ENCODE measurements around the gene WWC1.

DNA sequence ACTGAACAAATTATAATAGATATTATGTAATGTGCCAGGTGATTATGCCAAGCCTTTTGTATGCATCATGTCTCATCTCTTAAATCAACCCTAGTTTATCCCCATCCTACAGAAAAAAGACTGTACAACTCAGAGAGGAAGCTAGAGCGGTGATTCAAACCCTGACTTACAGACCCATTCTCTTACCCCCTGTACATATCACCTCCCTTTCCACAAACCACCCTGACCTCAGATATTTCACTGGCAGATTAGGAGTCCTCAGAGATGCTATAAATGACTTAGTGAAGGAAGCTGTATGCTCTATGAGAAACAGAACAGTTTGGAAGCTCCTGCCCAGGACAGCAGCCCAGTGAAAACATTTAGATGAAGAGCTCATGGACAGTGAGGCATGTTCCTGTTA is 115.8 kb downstream of the WWC1 start:
- TF ChIP-seq, protein P1, sequence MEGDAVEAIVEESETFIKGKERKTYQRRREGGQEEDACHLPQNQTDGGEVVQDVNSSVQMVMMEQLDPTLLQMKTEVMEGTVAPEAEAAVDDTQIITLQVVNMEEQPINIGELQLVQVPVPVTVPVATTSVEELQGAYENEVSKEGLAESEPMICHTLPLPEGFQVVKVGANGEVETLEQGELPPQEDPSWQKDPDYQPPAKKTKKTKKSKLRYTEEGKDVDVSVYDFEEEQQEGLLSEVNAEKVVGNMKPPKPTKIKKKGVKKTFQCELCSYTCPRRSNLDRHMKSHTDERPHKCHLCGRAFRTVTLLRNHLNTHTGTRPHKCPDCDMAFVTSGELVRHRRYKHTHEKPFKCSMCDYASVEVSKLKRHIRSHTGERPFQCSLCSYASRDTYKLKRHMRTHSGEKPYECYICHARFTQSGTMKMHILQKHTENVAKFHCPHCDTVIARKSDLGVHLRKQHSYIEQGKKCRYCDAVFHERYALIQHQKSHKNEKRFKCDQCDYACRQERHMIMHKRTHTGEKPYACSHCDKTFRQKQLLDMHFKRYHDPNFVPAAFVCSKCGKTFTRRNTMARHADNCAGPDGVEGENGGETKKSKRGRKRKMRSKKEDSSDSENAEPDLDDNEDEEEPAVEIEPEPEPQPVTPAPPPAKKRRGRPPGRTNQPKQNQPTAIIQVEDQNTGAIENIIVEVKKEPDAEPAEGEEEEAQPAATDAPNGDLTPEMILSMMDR (conservative IDR thresholded peaks at IDR 0.05) = no peak
- no peak for TF ChIP-seq EZH2 (IDR thresholded peaks at IDR 0.05; ENCODE audit: low read depth)

All from PC-9 (cell line).